ENCODE results near the gene ZNF583.

Gene ZNF583

GRCh38 chr19:56403764-56404704 lies at the start of gene ZNF583:
Gene ZNF583 (plus strand): TSS chr19:56404332. CDS start chr19:56407115, 2,783 bp downstream.
- DNase-seq (ENCODE audit: low read depth, low spot score), result peak; percentile 82

GRCh38 chr19:56355517-56355916 lies 48.6 kb upstream of the ZNF583 start:
- no peak for DNase-seq (ENCODE audit: low read depth, low spot score)

- DNase-seq (ENCODE audit: low read depth, low spot score), result no peak
These were observed 47.2 kb upstream of the ZNF583 start for GRCh38 chr19:56356944-56357343.

GRCh38 chr19:56360841-56361240 lies 43.3 kb upstream of the ZNF583 start:
- no peak for DNase-seq (ENCODE audit: low read depth, low spot score)

GRCh38 chr19:56367829-56368711 lies 36.1 kb upstream of the ZNF583 start:
- DNase-seq (ENCODE audit: low read depth, low spot score), result peak; percentile 81

- no peak for DNase-seq (ENCODE audit: low read depth, low spot score)
These were observed 34.1 kb upstream of the ZNF583 start for GRCh38 chr19:56369886-56370676.

GRCh38 chr19:56372281-56372680 lies 31.9 kb upstream of the ZNF583 start:
- no peak for DNase-seq (ENCODE audit: low read depth, low spot score)

GRCh38 chr19:56377105-56377924 lies 26.8 kb upstream of the ZNF583 start:
- DNase-seq (ENCODE audit: low read depth, low spot score), result no peak

GRCh38 chr19:56383826-56384605 lies 20.1 kb upstream of the ZNF583 start:
- DNase-seq (ENCODE audit: low read depth, low spot score), result no peak

- peak; percentile 87 for DNase-seq (ENCODE audit: low read depth, low spot score)
These were observed 10.8 kb upstream of the ZNF583 start, which contains the start of gene ZNF582 for GRCh38 chr19:56393119-56394012. Gene ZNF582 (minus strand): TSS chr19:56393534. CDS start chr19:56391752, 1,782 bp downstream.

- DNase-seq (ENCODE audit: low read depth, low spot score), result no peak
These were observed 5.3 kb upstream of the ZNF583 start for GRCh38 chr19:56398809-56399208.

- DNase-seq (ENCODE audit: low read depth, low spot score), result no peak
These were observed 3.6 kb upstream of the ZNF583 start for GRCh38 chr19:56400485-56400884.

GRCh38 chr19:56403261-56403660 lies 871 bp upstream of the ZNF583 start:
- no peak for DNase-seq (ENCODE audit: low read depth, low spot score)

- no peak for DNase-seq (ENCODE audit: low read depth, low spot score)
These were observed 549 bp downstream of the ZNF583 start for GRCh38 chr19:56404705-56405056.

GRCh38 chr19:56405062-56405461 lies 930 bp downstream of the ZNF583 start:
- no peak for DNase-seq (ENCODE audit: low read depth, low spot score)

- DNase-seq (ENCODE audit: low read depth, low spot score), result no peak
These were observed 19.3 kb downstream of the ZNF583 start for GRCh38 chr19:56423276-56423984.

GRCh38 chr19:56423985-56424353 lies 19.8 kb downstream of the ZNF583 start:
- DNase-seq (ENCODE audit: low read depth, low spot score), result no peak

- DNase-seq (ENCODE audit: low read depth, low spot score), result no peak
These were observed 37.2 kb downstream of the ZNF583 start for GRCh38 chr19:56441206-56441792.

Measured in smooth muscle cell of the brain vasculature (primary cell).